ENCODE data around the gene RNF149.
"Not testable (repeated sequence)": the region's sequence is repeated elsewhere in the genome, so short reads cannot be mapped to it uniquely, and the experiment has no call there.

RNF149 gene, protein sequence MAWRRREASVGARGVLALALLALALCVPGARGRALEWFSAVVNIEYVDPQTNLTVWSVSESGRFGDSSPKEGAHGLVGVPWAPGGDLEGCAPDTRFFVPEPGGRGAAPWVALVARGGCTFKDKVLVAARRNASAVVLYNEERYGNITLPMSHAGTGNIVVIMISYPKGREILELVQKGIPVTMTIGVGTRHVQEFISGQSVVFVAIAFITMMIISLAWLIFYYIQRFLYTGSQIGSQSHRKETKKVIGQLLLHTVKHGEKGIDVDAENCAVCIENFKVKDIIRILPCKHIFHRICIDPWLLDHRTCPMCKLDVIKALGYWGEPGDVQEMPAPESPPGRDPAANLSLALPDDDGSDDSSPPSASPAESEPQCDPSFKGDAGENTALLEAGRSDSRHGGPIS

DNA sequence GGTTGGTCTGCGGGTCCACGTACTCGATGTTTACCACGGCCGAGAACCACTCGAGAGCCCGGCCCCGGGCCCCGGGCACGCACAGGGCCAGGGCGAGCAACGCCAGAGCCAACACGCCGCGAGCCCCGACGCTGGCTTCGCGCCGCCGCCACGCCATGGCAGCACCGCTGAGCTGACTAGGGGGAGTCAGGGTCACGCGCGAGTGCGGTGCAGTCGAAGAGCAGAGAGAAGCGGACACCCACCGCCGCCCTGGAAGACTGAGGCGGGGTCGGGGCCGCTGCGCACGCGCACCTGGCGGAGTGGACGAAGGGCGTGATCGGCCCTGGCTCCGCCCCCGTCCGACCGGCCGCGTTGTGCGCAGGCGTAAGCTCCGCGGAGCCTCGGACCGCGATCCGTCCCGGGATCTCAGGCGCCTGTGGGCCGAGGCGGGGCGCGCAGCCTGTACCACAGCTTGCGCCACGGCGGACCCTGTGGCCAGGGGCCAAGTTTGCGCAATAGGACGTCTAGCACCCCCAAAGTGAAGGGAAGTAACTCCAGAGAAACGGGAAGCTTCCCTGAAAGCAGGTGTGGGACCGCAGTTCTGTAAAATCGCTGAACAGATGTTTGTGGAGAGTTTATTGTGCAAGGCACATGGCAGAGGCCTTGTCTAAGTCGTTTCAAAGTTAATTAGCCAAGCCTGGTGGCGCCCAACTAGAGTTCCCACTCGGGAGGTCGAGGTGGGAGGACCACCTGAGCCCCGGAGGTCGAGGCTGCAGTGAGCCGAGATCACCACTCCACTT is at the start of gene RNF149:
Gene RNF149 (minus strand): TSS at position 270 of the 779 bp plus-strand sequence. CDS start 113 bp downstream, at position 157.
- Mint-ChIP-seq H3K4me3 (peak within 1 kb of the TSS; percentile 90), H3K9me3 (no peaks in the 10 kb centered on the region), H3K36me3 (peaks cover 54% of the 10 kb centered on the region), H3K4me1 (peaks cover 68% of the 10 kb centered on the region), H3K27ac (peak within 1 kb of the TSS; percentile 95)
- DNase-seq (ENCODE audit: low spot score in 2 of 2), result peak; percentile 94 to 97
- ATAC-seq, result peak; percentile 62

DNA sequence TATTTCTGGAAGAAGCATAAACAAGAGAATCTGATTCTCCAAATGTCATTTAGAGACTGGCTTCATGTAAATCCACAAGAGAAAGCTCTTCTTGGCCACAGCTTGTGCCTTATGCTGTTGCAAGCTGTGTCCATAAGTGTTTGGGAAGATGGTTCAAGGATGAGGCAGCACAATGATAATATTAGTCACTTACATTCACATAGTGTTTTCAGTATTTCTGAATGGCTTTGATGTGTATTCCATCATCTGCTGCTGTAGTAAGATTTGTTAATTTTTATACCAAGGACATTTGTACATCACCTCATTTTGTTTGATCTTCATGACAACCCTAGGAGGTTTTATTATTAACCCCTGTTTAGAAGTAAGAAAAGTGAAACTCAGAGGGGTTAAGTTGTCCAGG is 48.9 kb upstream of the RNF149 start:
- no peak for DNase-seq (ENCODE audit: low spot score in 2 of 2)
- H3K4me1 Mint-ChIP-seq, result peaks cover 15% of the 10 kb centered on the region
- no peak overlapping the region for H3K27ac Mint-ChIP-seq
- ATAC-seq, result no peak
- no peaks in the 10 kb centered on the region for H3K36me3 Mint-ChIP-seq
- H3K9me3 Mint-ChIP-seq, result no peaks in the 10 kb centered on the region
- no peak overlapping the region for H3K4me3 Mint-ChIP-seq

DNA sequence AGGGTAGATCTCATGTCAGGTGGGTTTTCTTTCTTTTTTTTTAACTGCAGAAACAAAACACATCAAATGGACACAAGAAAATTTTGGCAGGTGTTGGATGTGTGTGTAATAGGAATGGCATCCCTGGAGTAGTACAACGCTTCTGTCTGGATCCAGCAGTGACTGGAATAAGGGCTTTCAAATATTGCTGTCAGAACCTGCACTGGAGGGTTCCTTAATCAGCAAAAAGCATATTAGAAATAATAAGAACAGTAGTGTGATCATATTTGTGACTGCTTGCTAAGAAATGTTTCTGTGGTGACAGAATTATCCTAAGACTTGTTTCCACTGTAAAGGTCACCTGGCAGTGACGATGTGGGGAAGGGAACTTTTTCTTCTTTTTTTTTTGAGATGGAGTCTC is 48.0 kb upstream of the RNF149 start:
- Mint-ChIP-seq H3K4me3 (no peak overlapping the region), H3K4me1 (peaks cover 6% of the 10 kb centered on the region), H3K27ac (no peak overlapping the region), H3K36me3 (no peaks in the 10 kb centered on the region), H3K9me3 (no peaks in the 10 kb centered on the region)
- no peak for DNase-seq (ENCODE audit: low spot score in 2 of 2)
- ATAC-seq, result no peak

DNA sequence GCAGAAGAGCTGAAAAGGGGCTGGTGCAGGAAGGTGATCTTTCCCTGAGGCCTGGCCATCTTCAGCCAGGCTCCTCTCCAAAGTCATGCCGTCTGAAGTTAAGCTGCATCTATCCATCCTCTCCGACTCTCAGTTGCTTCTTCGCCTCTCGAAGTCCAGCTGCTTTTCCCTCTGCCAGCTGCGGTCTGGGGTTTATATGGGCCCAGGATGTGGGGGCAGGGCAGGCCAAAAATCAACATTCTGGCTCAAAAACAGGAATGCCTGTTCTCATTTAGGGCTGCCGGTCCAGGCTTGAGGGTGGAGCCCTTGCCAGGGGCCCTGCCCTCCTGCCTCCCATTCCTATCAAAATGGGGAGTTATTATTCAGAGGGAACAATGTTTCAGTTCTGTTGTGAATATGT is 47.6 kb upstream of the RNF149 start:
- Mint-ChIP-seq H3K4me3 (no peak overlapping the region), H3K4me1 (peaks cover 2% of the 10 kb centered on the region), H3K36me3 (no peaks in the 10 kb centered on the region), H3K27ac (no peak overlapping the region), H3K9me3 (no peaks in the 10 kb centered on the region)
- DNase-seq (ENCODE audit: low spot score in 2 of 2), result no peak
- no peak for ATAC-seq

DNA sequence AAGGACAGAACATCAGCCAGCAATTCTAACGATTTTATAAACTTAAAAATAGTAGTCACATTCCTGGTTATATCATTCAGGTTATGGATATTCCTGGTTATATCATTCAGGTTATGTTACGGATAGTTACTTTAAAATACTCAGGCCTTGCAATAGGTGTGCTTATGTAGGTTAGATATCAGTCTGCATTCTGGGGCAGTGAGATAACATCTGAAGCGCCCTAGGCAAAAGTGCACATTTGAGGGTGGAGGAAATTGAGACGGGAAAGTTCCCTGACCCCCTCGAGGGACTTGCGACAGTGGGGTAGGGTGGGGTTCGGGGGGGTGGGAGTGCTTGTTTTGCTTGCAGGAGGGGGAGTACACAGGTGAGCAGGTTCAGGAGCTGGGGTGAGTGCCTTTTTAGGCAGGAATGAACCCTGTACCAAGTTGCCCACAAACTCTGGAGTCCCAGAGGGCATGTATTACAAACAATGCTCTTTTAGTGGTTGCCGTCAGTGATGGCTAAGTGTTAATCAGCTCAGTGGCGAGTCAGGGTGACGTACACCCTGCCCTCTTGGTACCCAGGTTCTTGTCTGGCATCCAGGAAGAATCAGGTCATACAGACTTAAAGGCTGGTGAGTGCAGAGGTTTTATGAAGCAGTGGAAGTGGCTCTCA is 47.0 kb upstream of the RNF149 start:
- ATAC-seq, result peak; percentile 39

DNA sequence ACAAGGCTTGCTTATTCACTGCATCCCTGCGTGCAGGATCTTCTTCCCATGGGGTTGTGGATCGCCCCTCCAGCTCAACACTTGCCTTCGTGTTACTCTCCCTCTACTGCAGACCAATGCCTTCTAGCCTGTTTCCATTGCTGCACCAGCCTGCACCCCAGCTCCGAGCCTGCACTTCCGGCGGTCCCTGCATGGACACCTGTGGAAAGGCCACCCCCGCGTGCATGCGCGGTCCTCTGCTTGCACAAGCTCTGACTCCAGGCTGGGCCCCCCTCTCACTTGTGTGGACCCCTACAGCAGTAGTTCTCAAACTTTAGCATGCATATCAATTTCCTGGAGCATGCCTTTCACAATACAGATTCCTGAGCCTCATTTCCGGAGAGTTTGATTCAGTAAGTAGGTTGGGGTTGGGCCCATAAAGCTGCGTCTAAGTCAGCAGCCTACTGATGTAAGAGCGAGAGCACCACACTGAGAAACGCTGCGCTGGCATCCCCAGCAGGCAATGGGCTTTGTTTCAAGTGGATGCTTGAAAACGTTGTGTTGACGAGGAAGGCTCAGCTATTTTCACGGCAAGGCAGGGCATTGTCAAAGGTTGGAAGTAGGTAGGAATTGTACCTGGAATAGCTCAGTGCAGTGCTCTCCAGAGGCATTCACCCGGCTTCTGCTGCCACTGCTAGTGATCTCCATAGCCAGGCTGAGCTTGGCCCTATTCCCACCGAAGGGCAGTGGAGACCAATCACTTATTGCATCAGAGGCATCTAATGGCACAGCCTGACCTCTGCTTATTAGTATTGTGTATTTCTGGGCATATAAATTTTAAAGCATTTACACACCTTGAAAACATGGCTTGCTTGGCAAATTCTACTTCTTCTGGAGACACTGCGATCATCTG is 46.2 kb upstream of the RNF149 start:
- ATAC-seq, result no peak
- no peaks in the 10 kb centered on the region for H3K4me1 Mint-ChIP-seq
- H3K36me3 Mint-ChIP-seq, result no peaks in the 10 kb centered on the region
- DNase-seq (ENCODE audit: low spot score in 2 of 2), result no peak
- H3K4me3 Mint-ChIP-seq, result no peak overlapping the region
- H3K9me3 Mint-ChIP-seq, result no peaks in the 10 kb centered on the region
- H3K27ac Mint-ChIP-seq, result no peak overlapping the region

More for the DNA sequence above, 47.0 kb upstream of the RNF149 start:
- H3K27ac Mint-ChIP-seq, result no peak overlapping the region
- DNase-seq (ENCODE audit: low spot score in 2 of 2), result no peak
- no peak overlapping the region for H3K4me3 Mint-ChIP-seq
- H3K36me3 Mint-ChIP-seq, result no peaks in the 10 kb centered on the region
- no peaks in the 10 kb centered on the region for H3K9me3 Mint-ChIP-seq
- H3K4me1 Mint-ChIP-seq, result no peaks in the 10 kb centered on the region

DNA sequence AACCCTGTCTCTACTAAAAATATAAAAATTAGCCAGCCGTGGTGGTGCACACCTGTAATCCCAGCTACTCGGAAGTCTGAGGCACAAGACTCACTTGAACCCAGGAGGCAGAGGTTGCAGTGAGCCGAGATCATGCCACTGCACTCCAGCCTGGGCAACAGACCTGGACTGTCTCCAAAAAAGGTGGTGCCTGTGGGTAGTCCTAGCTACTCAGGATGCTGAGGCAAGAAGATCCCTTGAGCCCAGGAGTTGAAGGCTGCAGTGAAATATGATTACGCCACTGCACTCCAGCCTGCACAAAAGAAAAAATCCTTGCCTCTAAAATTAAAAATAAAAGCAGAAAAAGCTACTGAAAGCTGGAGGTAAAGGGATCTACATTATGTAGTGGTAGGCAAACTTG is 44.1 kb upstream of the RNF149 start:
- H3K27ac Mint-ChIP-seq; H3K36me3 Mint-ChIP-seq; DNase-seq (ENCODE audit: low spot score in 2 of 2); ATAC-seq; H3K9me3 Mint-ChIP-seq; H3K4me3 Mint-ChIP-seq; H3K4me1 Mint-ChIP-seq: not testable (repeated sequence)

DNA sequence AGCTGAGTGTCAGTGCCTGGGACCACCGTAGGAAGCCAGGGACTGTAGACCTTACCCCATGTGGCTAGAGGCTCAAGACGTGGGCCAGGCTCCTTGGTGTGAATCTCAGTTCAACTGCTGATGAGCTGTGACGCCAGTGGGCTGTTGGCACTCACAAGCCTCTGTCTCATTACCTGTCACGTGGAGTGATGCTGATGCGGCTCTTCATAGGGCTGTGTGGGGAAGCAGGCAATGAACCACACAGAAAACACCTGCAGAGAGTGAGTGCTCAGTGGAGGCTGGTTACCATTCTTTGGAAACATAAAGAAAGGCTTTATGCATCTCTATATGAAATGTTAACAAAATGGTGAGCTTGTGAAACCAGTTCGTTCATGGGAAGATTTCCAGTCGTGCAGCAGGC is 42.7 kb upstream of the RNF149 start:
- H3K4me1 Mint-ChIP-seq, result no peaks in the 10 kb centered on the region
- H3K4me3 Mint-ChIP-seq, result no peak overlapping the region
- DNase-seq (ENCODE audit: low spot score in 2 of 2) (no peak), ATAC-seq (no peak)
- no peak overlapping the region for H3K27ac Mint-ChIP-seq
- H3K9me3 Mint-ChIP-seq, result no peaks in the 10 kb centered on the region
- H3K36me3 Mint-ChIP-seq, result no peaks in the 10 kb centered on the region

DNA sequence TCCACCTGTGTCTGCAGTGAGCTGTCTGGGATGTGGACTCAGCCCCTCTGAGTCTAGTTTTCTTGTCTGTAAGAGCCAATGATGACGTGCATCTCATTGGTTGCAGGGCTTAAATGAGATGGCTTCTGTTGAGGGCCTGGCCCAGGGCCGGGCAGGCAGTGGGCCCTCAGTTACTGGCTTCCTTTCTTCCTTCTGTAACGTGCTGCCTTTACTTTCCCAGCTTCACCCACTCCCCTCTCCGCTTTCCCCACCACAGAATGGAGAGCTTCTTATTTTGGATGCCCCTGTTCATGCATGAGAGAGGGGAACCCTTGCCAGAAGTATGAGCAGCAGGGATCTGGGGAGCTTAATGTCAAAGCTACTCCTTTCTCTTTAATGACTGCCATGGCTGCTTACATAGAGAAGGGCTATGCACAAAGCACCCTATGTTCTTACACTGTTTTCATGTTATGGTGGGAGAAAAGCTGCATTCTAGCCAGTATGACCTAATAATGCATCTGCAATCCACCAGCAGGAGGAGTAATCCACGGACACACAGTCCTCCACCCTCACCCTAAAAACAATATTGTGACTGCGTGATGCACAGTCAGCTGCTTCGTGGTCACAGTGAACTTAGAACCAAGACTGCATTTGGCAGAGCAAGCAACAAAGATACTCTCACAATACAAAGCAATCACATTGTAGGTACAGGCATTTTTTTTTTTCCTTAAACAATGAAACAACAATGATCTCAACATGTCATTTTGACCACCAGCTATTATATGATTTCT is 41.6 kb upstream of the RNF149 start:
- DNase-seq (ENCODE audit: low spot score in 2 of 2), result no peak
- Mint-ChIP-seq H3K27ac (no peak overlapping the region), H3K9me3 (no peaks in the 10 kb centered on the region), H3K4me3 (no peak overlapping the region), H3K4me1 (no peaks in the 10 kb centered on the region), H3K36me3 (no peaks in the 10 kb centered on the region)
- peak; percentile 67 for ATAC-seq

DNA sequence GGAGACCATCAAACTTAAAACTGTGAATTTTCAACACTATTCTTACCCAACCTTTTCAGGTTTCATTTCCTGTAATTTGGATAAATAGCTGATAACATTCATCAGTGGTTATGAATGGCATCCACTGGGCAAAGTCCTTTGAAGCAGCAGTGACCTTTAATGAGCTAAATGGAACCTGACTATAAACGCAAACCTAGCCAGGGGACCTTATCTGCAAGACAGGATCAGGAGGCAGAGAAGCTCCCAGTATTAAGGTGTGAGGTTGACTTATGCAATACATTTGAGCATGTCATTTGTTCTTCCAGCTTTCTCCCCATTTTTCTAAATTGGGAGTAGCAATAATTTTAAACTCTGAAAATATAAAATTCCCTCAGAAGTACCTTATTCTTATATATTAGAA is 40.4 kb upstream of the RNF149 start:
- Mint-ChIP-seq H3K4me1 (no peaks in the 10 kb centered on the region), H3K9me3 (no peaks in the 10 kb centered on the region), H3K4me3 (no peak overlapping the region), H3K36me3 (no peaks in the 10 kb centered on the region), H3K27ac (no peak overlapping the region)
- no peak for ATAC-seq
- no peak for DNase-seq (ENCODE audit: low spot score in 2 of 2)

DNA sequence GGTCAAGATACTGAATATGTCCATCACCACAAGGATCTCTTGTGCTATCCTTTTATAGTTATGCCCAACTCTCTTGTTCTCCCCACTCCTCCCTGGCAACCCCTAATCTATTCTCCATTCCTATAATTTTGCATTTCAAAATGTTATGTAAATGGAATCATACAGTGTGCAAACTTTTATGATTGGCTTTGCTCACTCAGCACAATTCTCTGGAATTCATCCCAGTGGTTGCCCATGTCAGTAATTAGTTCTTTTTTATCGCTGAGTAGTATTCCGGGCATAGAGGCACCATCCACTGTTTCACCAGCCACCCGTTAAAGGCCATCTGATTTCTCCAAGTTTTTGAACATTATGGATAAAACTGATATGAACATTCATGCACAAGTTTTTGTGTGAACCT is 38.4 kb upstream of the RNF149 start:
- ATAC-seq (no peak), DNase-seq (ENCODE audit: low spot score in 2 of 2) (no peak)
- H3K4me3 Mint-ChIP-seq, result no peak overlapping the region
- no peak overlapping the region for H3K27ac Mint-ChIP-seq
- H3K36me3 Mint-ChIP-seq, result no peaks in the 10 kb centered on the region
- H3K9me3 Mint-ChIP-seq, result no peaks in the 10 kb centered on the region
- H3K4me1 Mint-ChIP-seq, result peaks cover 7% of the 10 kb centered on the region

DNA sequence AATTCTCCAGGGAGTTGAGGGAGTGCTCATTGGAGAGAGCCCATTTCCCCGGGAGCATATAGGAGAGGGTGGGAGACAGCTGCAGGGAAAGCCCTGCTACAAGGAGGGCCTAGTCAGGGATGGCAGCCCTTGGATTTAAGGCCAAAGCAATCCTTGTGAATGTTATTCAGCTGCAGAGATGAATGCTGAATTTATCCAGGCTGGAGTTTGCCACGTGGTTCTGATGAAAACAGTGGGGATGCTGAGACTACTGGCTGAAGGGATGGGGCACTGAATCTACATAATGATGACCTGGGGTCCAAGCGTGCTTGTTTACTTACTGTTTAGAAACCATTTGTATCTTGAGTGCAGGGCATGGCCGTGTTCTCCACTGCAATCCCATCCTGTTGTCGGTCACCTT is 35.6 kb upstream of the RNF149 start:
- ATAC-seq (no peak), DNase-seq (ENCODE audit: low spot score in 2 of 2) (no peak)
- no peaks in the 10 kb centered on the region for H3K36me3 Mint-ChIP-seq
- no peak overlapping the region for H3K4me3 Mint-ChIP-seq
- H3K9me3 Mint-ChIP-seq, result no peaks in the 10 kb centered on the region
- no peak overlapping the region for H3K27ac Mint-ChIP-seq
- peaks cover 16% of the 10 kb centered on the region for H3K4me1 Mint-ChIP-seq

DNA sequence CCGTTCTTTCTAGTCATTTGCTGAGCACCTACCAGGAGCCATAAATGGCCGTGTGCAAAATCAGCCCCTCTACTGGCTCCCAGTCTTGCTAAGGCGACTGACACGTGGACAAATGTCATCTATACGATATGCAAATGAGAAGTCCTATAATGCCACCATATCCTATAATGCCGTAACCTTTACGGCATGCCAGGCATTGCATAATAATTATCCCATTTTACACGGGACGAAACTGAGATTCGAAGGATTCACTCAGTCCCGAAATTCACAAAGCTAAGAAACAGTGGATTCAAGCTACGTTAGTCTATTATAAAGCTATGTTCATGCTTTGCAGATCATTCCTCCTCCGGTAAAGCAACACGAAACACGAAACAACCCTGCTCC is 34.1 kb upstream of the RNF149 start:
- H3K27ac Mint-ChIP-seq, result peak overlapping the region; percentile 61
- H3K4me3 Mint-ChIP-seq, result no peak overlapping the region
- H3K4me1 Mint-ChIP-seq, result peaks cover 16% of the 10 kb centered on the region
- H3K9me3 Mint-ChIP-seq, result no peaks in the 10 kb centered on the region
- no peaks in the 10 kb centered on the region for H3K36me3 Mint-ChIP-seq
- no peak for DNase-seq (ENCODE audit: low spot score in 2 of 2)
- ATAC-seq, result no peak

DNA sequence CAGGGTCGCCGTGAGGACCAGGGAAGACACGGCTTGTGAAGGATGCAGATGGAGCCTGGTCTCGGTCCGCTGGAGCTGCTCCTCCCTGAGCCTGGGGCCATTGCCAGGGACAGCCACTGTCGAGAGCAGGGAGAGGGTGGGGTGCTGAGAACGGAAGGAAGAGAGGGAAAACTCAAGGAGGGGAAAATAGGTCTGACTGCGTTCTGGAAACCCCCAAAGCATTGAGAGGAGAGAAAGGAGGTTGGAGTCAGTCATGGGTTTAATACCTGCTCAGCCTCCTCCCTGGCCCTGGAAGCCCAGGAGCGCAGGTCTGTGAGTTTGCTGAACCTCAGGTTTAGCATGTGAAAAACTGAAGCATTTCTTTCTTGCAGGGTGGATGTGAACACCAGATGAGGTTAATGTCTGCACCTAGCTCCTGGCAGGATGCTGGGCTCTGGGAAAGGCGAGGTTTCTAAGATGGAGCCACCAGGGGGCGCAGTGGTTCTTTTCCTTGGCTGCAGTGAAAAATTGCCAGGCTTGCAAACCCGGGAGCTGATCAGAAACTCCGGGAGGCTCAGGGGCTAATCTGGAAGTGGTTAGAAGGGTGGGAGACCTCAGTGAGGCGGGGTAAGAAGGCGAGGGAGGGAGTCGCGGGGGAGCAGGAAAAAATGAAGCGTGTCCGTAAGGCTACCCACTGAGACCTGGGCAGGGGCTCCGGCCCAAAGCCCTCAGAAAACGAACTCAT is 33.6 kb upstream of the RNF149 start:
- DNase-seq (ENCODE audit: low spot score in 2 of 2), result peak; percentile 61 to 81
- peak; percentile 63 for ATAC-seq
- H3K9me3 Mint-ChIP-seq, result no peaks in the 10 kb centered on the region
- H3K4me1 Mint-ChIP-seq, result peaks cover 16% of the 10 kb centered on the region
- H3K4me3 Mint-ChIP-seq, result no peak overlapping the region
- H3K27ac Mint-ChIP-seq, result no peak overlapping the region
- no peaks in the 10 kb centered on the region for H3K36me3 Mint-ChIP-seq

Data from stimulated activated effector memory CD8-positive, alpha-beta T cell treated with anti-CD3 and anti-CD28 coated beads, Interleukin-12 subunit alpha, Interleukin-12 subunit beta, amount 100 ng/mL, for 72 hours (primary cell).